ENCODE measurements around the gene SORBS1.
"Not testable (repeated sequence)": the region's sequence is repeated elsewhere in the genome, so short reads cannot be mapped to it uniquely, and the experiment has no call there.

The SORBS1 gene

GRCh38 chr10:95480102-95480900 is 80.9 kb downstream of the SORBS1 start:
- DNase-seq = no peak

DNA sequence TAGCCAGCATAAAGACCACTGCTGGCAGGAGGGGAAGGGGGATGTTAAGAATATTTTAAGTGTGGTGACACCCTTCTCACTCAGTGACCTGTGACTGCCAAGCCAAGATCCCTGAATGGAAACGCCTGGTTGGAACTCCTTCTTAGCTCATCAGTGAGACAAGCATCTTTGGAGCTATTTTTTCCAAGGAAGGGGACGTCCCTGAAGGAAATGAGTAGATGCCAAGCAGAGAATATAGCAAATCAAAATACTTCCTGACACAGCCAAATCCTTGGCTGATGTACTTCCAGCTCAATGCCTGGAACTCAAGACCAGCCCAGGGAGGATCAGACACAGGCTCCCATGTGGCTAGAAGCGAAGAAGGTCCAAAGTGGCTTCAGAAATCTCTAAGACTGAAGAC is 82.2 kb downstream of the SORBS1 start:
- no peak for DNase-seq

DNA sequence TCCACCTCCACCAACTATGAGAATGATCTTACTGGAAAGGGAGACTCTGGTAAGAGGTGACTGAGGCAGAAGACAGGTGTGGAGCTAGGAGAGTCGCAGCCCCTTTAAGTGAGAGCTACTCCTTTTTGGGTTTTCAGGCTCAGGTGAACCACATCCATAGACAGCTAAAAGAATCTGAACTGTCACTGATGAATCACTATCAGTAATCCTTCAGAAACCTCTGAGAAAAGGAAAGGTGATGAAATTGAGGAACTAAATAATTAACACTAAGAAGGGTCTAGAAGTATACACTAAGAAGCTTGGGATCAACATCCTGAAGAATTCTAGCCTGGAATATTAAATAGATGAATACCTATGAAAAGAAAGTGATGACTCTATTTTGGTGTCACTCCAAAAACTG is 83.0 kb downstream of the SORBS1 start:
- DNase-seq = no peak

DNA sequence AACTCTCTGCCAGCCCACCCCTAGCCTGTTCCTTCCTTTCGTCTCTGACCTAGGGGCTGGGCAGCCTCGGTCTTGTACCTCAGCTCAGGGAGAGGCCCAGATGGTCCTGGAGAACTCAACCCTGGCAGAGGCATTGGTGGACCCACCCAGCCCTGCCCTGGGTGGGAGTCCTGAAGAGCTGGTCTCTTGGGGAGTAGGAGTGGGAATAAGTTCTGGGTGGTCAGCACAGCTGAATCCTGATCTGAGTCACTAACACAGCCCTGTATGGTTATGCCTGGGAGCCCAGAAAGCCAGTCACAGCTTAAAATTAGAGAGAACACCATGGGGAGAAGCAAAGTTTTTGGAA is 84.0 kb downstream of the SORBS1 start:
- no peak for DNase-seq

GRCh38 chr10:95476469-95477174 is 84.5 kb downstream of the SORBS1 start:
- DNase-seq = no peak

GRCh38 chr10:95475827-95476468 is 85.2 kb downstream of the SORBS1 start:
- no peak for DNase-seq

- DNase-seq = no peak
Measured at GRCh38 chr10:95475003-95475383, 86.2 kb downstream of the SORBS1 start.

DNA sequence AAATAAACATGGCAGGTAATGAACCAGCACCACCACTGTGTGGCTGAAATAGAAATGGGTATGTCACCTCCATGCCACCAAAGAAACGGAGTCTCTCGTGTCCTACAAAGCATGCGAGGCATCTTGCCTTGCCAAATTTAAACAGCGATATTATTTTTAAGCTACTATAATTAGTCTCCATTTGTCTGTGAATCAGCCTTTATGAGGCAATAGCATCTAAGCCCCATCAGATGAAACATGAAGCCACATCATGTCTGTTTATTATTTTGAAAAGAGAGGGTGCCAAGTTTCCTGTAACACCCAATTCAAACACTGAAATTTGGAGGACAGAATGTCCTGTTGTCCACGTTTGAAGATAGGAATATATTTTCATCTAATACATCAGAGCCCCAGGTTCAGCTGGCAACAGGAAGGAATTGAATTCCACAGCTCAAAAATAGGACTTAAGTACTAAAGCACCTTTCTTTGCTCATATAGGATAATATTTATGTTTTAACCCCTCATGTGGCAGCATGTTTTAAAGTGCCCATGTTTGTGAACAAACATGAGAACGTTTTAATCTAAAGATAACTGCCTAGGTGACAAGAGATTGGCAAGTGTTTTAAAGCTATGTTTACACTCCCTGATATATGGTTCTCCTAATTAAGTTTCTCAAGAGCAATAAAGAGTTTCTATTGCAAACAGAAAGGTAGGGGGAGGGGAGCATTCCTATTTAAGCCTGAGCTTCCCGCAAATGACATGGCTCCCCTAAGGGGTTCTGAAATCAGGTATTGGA is 86.8 kb downstream of the SORBS1 start:
- DNase-seq = no peak

DNA sequence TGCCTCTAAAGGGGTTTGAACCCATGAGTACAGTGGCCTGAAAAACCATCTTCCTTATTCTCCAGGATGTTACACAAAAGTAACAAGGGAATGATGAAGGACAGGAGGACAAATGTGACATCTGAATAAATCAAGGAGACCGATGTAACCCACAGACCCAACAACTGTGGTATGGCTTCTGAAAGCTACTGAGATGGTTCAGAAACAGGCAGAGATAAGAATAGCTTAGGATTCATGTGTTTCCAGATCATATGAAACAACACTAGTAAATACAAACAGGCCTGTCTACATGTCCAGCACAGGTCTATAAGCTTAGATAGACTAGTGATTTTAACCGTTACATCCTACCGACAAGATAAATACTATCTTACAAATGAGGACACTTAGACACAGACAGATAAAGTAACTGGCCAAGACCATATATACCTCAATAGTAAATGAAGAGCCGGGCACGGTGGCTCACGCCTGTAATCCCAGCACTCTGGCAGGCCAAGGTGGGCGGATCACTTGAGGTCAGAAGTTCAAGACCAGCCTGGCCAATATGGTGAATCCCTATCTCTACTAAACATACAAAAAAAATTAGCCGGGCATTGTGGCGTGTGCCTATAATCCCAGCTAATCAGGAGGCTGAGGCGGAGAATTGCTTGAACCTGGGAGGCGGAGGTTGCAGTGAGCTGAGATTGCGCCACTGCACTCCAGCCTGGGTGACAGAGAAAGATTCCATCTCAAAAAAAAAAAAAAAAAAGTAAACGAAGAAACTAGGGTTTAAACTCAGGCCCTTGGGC is 88.7 kb downstream of the SORBS1 start:
- DNase-seq = no peak

- DNase-seq = no peak
Measured at GRCh38 chr10:95469676-95470075, 91.5 kb downstream of the SORBS1 start.

DNA sequence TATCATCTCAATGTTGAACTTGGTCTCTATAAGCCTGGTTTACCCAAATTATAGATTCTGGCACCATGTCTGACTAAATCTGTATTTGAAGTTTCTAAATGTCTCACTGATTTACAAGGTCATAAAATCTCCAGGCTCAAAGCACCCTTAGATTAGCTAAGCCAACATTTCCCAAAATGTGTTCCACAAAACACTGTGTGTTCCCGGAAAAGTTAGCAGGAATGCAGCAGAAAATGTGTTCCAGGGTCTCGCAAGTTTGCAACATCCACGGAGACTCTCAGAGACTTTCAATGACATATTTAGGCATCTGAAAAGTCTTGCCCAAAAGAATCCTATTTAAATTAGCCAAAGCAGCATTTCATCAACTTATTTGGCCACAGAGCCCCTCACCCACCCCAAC is 91.9 kb downstream of the SORBS1 start:
- no peak for DNase-seq

GRCh38 chr10:95467642-95468041 is 93.5 kb downstream of the SORBS1 start:
- DNase-seq = not testable (repeated sequence)

DNA sequence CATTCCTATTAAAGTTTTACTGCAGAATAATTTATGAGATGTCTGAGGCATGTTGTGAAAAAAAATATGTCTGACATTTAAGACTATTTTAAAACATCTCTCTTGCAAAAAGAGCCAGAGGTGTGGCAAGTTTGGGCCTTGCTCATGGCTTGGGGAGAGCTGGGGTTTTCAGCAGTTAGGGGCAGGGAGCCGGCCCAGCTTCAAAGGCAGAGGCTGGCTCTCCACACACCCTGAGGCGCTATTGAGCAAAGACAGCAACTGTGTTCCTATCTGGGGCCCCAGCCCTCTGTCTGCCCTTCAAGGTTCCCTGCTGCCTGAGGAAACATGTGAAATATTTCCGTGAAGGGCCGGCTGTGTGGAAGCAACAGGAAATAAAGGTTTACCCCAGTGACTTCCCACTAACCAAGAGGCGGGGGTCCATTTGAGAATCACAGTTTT is 94.0 kb downstream of the SORBS1 start:
- DNase-seq = no peak

GRCh38 chr10:95466436-95466835 is 94.7 kb downstream of the SORBS1 start:
- no peak for DNase-seq

- DNase-seq = no peak
Measured at GRCh38 chr10:95464280-95464679, 96.9 kb downstream of the SORBS1 start.

- no peak for DNase-seq
Measured at GRCh38 chr10:95462740-95463667, 98.2 kb downstream of the SORBS1 start.

GRCh38 chr10:95461611-95462010 is 99.6 kb downstream of the SORBS1 start:
- DNase-seq = no peak

DNA sequence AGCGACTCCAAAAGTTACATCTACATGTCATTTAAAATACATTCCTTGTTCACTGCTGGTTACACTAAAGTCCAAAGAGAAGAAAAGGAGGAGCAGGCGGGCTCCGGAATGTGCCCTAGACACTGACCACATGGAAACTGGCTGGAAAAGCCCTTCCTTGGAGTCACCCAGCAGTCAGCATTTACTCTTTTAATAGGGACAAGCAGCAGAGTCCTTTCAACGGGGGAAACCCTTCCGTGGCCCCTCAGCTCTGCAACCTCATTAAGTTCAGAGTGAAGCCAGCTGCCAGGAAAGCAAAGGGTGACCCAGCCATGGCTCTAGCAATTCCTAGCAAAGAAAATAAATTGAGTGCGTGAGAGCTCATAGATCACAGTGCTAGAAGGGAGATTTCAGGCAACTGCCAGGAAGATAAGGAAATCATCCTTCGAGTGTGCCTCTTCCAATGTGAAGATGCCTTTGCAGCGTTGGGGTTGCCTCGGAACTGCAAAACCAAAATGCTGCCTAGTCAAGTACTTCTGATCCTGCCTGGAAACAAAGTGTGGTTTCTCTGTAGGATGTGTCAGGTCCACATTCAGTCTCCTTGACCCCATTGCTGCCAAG is 101.6 kb downstream of the SORBS1 start:
- no peak for DNase-seq

DNA sequence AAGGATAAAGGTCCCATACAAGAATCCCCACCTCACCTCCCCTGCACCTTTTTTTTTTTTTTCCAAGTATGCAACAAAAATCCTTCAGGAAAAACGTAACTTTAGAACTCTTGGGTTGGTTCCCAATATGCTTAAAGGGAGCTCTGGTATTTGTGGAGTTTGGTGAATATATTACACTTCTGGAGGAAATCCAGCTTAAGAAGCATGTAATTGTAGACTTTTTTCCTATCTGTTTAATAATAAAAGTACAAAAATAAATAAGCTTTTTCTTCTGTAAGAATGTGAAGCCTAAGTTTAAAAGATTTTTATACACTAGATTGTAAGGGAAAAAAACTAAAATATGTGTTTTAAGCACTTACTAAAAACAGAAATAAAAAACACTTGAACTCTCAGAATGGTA is 102.3 kb downstream of the SORBS1 start:
- no peak for DNase-seq

GRCh38 chr10:95458014-95458413 is 103.2 kb downstream of the SORBS1 start:
- DNase-seq = no peak
